GM12864 (cell line): ENCODE data around the gene TSPAN3.

Source experiments
- DNase-seq: peaks from one replicate; pipeline ENCODE4 v3.0.0-alpha.2; 2011; ENCODE audit warnings: low read depth
- H3K4me3 ChIP-seq: 2 replicates; pipeline ENCODE4 v1.5.1; 2011; ENCODE audit warnings: mild to moderate bottlenecking, low read depth, low read length, control low read depth
- TF ChIP-seq, protein P1 (sequence below): IDR thresholded peaks from 2 replicates; pipeline ENCODE4 v1.5.1; 2011; ENCODE audit warnings: low read depth, mild to moderate bottlenecking, moderate library complexity, low read length, control low read depth, inconsistent platforms; ENCODE audit errors: missing control alignments

Gene TSPAN3

DNA sequence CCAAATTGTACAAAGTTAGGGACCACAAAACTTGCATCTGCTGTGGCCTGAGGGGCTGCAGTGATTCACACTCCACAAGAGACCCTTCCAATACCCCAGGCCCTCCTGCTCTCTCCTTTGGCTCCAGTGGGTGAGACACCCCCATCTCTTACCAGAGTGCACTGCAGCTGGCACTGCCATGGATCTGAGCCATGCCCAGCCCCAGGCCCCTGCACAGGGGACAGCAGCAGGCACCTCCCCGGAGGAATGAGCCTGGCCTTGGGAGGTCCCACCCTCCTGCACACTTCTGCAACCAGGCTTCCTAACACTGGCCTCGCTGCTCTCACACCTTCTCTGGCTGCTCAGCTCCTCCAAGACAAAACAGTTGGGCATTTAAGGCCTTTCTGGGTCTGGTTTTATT lies 16.3 kb upstream of the TSPAN3 start:
- DNase-seq, result no peak
- TF ChIP-seq, protein P1, sequence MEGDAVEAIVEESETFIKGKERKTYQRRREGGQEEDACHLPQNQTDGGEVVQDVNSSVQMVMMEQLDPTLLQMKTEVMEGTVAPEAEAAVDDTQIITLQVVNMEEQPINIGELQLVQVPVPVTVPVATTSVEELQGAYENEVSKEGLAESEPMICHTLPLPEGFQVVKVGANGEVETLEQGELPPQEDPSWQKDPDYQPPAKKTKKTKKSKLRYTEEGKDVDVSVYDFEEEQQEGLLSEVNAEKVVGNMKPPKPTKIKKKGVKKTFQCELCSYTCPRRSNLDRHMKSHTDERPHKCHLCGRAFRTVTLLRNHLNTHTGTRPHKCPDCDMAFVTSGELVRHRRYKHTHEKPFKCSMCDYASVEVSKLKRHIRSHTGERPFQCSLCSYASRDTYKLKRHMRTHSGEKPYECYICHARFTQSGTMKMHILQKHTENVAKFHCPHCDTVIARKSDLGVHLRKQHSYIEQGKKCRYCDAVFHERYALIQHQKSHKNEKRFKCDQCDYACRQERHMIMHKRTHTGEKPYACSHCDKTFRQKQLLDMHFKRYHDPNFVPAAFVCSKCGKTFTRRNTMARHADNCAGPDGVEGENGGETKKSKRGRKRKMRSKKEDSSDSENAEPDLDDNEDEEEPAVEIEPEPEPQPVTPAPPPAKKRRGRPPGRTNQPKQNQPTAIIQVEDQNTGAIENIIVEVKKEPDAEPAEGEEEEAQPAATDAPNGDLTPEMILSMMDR, result no peak
- no peak overlapping the region for H3K4me3 ChIP-seq

DNA sequence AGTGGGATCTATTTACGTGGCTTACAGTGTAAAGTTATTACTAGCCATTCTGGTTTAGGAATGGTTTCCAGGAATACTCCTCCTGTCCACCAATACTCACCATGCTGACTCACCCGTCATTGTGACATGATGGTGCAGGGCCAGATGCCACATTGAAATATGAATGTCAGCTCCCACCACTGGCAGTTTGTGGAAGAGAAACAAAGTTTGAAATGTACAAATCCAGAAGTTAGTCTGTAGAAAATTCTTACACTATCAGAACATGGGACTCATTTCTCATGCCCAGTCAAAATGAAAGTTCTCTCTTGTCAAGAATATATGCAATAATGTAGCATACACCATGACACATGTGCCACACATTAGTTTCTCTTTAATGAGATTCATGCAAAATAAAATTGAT lies 14.4 kb upstream of the TSPAN3 start:
- TF ChIP-seq, protein P1, result no peak
- no peak for DNase-seq
- no peak overlapping the region for H3K4me3 ChIP-seq

DNA sequence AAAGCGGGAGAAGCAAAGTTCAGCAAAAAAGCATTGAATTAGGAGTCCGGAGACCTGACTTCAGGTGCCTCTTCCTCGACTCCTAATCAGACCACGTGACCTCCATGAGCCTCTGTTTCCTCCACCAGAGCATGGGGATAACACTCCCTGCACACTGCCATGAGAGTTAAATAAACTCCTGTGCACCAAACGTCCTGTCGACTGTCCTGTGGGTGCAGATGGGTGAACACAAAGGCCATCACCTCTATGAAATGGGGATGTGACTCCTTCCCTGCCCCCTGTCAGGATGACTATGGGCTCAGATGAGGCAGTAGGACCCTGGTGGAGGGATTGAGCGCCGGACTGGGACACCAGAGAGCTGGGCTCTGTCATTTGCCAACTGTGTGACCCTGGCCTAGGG lies 13.5 kb upstream of the TSPAN3 start:
- TF ChIP-seq, protein P1, result no peak
- DNase-seq, result no peak
- no peak overlapping the region for H3K4me3 ChIP-seq

DNA sequence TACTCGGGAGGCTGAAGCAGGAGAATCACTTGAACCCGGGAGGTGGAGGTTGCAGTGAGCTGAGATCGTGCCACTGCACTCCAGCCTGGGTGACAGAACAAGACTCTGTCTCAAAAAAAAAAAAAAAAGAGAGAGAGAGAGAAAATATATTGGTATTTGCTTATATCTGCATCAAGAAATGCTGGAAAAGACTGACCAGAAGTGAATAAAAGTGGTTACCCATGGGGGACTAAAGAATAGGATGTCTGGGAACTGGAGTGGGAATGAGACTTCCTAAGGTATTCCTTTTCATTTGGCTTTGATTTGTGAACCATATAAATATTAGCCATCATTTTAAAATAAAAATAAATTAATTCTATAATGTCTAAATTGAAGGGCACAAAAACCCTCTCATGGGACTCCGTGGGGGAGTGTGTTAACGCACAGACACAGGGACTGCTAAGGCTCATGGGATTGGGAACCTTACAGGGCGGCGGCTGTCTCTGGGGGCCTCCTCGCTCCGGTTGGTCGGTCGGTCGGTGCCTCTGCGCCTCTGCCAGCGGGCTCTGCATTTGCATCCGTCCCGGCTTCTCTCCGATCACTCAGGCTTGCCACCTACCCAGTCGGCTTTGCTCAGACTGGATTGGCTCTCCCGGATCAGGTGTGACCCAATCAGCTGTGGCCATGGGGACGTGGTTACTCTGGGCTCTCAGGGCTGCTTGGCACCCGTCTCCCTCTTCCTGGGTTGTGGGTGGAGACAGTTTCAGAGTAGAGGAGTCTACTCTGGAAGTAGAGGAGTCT lies 12.7 kb upstream of the TSPAN3 start:
- TF ChIP-seq, protein P1, result no peak
- peak; percentile 73 for DNase-seq
- peak overlapping the region; percentile 15; the same call in 1 of the 2 replicates for H3K4me3 ChIP-seq

DNA sequence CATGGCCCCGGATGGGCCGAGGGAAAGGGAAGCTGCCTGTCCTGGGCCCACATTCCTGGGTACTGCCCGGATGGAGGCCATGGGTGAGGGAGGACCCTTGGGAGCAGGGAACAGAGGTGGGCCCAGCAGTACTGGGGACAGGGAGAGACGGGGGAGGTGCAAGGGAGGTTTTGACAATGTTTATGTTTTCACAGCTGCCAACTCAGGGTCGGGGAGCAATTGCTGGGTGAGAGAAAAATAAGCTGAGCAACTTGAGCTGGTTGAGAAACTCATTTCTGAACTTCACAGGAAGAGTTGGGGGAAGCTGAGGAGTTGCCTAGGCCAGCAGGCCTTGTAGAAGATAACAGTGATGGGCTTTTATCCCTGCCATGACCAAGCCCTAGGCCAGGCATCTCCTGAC lies 11.1 kb upstream of the TSPAN3 start:
- TF ChIP-seq, protein P1, result no peak
- no peak for DNase-seq
- no peak overlapping the region for H3K4me3 ChIP-seq

DNA sequence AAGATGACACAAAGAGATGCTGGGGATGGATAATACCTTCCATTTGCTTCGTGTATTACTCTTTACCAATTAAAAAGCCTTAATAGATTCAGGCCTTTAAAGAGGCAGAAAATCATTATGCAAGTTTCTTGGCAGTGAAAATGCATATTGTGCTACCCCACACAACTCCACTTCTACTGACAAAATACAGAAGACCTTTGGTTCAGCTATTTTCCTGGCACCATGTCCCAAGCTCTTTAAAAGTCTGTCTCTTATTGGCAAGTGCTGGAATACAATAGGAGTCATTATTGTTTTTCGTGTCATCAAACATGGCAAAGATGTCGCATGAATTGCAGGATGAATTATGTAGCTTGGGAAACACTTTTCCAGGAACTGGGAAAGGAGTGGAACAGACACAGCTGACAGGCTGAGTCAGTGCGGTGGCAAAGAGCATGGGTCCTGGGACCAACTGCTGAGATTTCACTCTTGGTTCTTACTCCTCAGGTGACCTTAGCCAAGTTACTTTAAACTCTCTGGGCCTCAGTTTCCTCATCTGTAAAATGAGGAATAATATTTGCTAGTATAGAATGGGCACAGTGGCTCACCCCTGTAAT lies 5.5 kb upstream of the TSPAN3 start:
- DNase-seq, result no peak
- H3K4me3 ChIP-seq, result no peak overlapping the region
- TF ChIP-seq, protein P1, result no peak
